HG02588 (cell line): ENCODE results near the gene SLC45A3.
"Not testable (repeated sequence)": the region's sequence is repeated elsewhere in the genome, so short reads cannot be mapped to it uniquely, and the experiment has no call there.

Experiments used
- ATAC-seq: cut with Tn5 transposase; IDR thresholded peaks from one replicate; pipeline ENCODE4 v1.9.1; 2021; ENCODE audit warnings: mild to moderate bottlenecking, moderate library complexity; ENCODE audit not compliant: unreplicated experiment

SLC45A3 gene, protein sequence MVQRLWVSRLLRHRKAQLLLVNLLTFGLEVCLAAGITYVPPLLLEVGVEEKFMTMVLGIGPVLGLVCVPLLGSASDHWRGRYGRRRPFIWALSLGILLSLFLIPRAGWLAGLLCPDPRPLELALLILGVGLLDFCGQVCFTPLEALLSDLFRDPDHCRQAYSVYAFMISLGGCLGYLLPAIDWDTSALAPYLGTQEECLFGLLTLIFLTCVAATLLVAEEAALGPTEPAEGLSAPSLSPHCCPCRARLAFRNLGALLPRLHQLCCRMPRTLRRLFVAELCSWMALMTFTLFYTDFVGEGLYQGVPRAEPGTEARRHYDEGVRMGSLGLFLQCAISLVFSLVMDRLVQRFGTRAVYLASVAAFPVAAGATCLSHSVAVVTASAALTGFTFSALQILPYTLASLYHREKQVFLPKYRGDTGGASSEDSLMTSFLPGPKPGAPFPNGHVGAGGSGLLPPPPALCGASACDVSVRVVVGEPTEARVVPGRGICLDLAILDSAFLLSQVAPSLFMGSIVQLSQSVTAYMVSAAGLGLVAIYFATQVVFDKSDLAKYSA

DNA sequence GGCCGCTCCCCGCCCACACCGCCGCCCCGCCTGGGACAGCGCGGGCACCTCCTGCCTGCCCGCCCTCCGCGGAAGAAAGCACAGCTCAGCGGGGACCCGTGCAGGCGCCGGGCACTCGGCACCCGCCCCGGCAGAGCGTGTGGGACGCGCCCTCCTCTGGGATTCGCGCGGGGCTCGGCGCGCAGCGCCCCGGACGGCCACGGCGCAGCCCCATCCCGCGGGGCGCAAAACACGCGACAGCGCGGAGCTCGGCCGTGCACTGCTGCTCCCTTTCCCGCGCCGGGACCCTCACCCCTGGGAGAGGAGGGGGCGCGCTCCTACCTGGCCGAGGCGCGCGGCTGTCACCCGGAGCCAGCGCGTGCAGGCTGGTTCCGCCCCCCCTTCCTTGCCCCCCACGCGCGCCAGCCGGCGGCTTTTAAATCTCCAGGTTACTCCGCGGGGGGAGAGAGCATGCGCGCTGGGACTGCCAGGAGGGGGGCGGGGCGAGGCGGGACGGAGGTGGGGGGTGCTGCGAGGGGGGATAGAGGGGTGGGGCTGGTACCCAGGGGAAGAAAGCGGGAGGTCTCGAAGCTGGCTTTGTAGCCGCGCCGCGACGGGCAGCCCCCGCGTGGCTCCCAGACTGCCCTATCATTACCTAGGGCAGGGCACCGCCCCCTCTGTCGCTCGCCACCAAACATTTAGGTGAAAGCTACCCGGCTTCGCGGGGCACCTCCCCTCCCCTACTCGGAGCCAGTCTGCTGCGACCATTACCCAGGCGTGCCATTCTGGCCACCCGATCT, at the start of gene SLC45A3:
SLC45A3 (minus strand) TSS at position 437 of the 779 bp plus-strand sequence. CDS start 15,853 bp downstream, outside the sequence.
- ATAC-seq, result no peak

DNA sequence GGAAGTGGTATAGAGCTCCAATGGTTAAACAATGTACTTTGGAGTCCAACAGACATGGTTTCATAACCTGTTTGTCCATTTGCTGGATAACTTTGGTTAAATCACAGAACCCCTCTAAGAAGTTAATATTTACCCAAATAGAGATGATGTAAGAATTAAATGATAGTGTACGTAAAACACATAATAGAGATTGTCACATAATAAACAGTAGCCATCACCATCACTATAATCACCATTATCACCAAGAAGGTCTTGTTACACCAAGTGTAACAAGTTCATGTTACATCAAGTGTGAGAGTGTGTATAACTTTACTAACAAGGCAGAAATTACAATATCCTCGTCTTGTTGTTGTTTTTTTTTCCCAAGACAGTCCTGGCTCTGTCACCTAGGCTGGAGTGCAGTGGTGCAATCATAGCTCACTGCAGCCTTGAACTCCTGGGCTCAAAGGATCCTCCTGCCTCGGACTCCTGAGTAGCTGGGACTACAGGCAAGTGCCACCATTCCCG, 46.4 kb upstream of the SLC45A3 start:
- ATAC-seq, result no peak

DNA sequence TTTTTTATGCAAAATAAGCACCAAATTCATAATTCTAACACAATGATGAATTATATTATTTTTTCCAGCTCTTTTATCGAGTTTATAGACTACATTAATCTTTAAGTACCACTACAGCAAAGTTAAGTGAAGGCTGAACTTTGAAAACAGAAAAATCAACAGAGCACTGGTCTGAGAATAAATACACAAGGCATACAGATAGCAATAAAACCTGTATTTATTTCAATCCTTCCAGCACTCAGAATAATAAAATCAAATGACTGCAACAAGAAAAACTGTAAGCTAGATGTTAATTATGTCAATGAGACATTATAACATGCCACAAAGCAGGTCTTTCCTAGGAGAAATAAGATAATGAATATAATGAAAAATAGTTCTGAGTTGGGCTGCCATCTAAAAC, 45.2 kb upstream of the SLC45A3 start:
- ATAC-seq, result no peak

DNA sequence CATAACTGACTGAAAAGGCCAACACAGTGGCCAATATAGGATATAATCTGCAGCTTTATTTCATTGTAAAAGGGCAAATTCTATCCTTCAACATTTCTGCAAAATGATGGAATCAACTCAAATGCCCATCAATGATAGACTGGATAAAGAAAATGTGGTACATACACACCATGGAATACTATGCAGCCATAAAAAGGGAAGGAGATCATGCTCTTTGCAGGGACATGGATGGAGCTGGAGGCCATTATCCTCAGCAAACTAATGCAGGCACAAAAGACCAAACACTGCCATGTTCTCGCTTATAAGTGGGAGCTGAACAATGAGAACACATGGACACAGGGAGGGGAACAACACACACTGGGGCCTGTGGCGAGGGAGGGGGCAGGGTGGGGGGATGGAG, 40.4 kb upstream of the SLC45A3 start:
- ATAC-seq, result not testable (repeated sequence)

DNA sequence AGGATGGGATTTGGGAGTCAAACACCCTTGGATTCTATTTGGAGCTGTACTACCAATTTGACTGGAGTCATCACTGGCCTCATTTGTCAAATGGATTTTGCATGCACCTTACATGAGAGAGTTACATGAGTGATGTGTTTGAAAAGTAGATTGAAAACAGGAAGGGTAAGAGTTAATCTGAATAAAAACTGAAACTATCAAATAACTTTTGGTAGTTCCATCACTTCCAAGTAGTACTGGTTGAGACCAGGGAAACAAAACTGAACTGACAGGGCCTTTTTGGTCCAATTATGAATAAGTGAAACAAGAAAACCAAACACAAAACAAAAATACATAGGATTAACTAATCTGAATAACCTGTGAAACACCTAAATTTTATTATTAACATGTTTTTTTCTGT, 39.5 kb upstream of the SLC45A3 start:
- ATAC-seq, result no peak

DNA sequence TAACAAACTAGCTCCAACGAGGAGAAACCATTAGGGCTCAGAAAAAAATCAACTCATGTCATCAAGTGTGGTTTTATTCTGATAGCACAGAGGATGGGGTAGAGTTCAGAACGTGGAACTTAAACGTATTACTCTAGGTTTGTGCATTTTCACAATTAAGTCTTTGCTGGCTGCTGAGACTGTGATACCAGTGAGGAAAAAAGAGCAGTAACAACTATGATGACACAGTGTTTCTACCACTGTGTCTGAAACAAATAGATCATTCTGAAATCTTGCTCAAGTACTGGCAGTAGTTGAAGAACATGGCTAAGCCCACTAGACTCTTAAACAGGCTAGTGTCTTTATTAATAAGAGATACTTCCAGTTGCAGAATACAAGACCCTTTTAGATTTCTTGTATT, 38.7 kb upstream of the SLC45A3 start:
- ATAC-seq, result no peak

DNA sequence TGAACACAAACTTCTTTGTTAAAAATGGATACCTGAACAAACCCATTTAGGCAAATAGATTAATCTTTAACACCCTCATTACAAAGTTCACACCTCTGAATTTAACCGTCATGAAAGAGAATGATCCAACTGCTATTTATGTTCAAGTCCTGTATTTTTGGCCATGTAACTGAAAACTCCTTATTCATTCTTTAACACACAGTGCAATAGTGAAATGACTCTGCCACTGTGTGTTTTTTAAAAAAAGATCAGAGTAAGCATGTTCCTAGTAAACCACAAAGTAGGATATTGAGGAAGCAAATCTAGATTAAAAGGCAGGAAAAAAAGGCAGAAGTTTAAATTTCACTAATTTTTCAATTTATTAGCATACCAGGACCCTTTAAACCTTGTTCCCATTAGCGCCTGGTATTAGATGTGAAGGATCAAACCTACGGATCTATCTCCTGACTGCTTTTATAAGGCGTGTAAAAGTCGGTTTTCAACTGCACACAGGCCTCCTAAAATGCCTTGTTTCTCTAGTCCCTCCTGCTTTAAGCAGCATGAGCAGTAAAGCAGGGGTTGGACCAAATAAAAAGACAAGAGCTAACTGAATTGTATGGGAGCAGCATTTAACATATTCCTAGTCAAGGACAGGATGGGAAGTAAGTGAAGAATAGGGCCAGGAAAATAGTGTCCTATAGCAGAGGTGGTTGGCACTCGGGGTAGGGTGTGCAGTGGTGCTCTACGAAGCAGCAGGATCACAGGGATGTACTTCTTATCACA, 36.2 kb upstream of the SLC45A3 start:
- ATAC-seq, result no peak

DNA sequence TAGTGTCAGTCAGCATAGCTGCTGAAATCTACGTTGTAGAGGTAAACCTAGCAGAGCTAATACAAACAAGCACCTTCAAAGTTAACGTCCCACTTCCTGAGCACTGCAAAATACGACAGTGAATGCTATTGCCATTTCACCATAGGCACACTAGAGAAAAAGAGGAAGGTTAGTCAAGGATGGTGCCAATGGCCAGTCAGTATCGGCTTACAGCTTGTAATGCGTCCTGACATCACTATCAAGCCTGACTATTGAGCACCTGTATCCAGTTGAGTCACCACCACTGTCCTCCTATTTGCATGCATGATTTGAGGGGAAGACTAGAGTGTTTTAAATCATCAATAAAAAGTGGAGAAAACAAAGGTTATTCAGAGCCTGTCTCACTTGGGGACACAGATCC, 35.3 kb upstream of the SLC45A3 start:
- no peak for ATAC-seq

DNA sequence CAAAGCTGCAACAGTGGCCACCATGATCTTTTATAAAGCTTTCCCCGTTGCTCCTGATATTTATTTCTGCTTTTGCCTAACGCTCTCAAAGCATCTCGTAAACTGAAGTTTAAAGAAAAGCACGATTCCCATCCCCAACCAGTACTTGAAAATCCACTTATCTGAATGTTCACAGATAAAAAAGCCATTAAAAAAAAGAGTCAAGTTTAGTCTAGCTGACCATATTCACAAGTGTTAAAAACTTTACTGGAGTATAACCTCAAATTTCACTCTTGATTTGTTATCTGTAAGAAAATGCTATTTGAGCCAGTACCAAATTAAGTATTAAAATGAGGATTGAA, 34.6 kb upstream of the SLC45A3 start:
- no peak for ATAC-seq

DNA sequence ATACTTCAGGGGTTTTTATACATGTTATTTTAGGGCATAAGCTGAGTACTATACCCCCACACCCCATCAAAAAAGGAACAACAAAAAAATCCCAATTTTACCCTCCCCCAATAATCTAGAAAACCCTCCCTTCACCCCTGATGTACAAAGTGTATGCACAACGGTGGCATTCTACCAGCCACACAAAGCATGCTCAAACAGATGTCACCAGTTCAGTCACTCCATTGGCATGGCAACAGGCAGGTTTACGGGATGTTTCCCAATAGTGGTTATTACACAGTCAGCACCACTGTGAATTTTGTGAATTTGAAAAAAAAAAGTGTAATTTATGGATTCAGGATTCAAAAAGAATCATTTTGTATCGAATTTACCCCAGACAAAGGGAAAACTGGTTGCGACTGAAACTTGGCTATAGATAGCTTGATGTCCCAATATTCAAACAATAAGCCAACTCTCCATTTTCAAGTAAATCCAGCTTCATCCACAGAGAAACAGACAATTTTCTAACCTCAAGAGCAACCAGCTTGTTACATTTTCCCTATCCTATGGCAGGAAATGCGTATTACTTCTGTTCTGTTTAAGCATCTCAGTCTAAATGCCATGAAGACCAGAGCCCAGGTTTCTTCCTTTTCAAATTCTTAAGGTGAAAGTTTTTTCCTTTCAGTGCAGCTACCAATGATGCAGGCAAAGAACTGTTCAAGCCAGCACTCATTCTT, 34.0 kb upstream of the SLC45A3 start:
- no peak for ATAC-seq

DNA sequence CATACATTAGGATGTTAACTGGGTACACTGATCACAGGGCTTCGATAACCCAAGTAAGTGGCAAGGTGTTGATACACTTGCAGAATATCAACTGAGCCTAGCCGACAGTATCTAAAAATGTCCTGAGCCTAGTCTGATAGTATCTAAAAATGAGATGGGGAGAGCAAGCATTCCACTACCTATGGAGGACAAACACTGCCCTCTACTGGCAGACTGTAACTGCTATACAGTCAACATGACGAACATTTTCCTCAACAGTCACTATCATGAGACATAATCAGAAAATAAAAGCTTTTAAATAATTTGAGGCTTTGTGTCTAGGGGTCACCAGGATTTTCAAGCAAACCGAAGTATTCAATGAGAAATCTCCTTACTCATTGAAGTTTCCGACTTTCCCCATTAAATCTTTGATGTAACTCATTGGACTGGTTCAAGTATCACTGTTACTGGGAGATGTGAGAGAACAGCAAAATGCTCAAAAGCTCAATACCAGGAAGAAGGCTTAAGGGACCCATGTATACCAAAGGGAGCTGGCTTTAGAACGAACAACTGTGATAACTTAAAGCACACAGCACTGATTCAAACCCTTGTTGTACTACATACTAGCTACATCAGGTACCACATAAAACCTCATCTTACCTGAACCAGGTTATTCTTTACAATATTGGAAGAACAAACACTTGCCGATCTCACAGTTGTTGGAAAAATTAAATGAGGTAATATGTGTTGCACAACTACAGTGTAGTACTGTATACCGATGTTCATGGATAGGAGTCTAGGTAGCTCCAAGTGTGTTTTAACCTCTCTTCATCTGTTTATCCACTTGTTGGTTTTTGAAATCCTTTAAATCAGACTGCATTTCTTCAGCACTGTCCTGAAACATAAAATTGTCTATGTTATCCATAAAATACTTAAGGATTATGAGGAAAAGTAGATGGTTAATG, 31.1 kb upstream of the SLC45A3 start:
- ATAC-seq, result peak; percentile 60

DNA sequence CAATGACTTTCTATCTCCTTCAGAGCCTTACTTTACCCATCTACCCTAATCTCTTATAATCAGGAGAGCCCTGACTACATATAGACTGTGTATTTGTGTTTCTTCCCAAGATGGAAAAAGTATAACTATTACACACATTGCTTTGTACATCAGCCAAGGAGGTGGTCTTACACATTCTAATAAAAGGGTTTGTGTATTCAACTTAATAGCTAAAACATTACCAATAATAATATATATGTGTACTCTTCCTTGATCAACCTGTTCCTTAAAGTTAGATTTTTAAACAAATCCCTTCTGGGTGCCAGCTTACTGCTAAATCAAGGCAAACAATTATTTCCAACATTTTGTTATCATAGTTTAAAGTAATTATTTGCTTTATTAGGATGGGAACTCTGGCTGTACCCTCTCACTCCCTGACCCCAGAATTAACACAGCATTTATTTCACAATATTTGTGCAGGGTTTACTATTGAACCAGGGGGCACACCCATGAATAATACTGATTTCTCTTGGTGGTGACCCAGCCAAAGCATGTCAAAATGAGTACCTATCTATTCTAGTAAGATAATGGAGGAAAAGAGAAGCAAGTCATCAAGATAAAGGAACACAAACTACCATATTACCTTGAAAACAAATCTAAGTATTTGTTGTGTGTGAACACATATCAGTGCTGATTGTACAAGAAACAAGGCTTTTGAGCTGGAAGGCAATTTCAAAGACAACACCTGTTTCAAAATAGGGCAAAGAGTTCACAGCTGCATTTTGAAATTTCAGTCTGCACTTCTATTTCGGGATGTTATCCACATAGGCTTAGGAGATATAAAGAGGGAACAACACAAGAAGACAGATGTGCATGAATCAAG, 30.1 kb upstream of the SLC45A3 start:
- no peak for ATAC-seq

DNA sequence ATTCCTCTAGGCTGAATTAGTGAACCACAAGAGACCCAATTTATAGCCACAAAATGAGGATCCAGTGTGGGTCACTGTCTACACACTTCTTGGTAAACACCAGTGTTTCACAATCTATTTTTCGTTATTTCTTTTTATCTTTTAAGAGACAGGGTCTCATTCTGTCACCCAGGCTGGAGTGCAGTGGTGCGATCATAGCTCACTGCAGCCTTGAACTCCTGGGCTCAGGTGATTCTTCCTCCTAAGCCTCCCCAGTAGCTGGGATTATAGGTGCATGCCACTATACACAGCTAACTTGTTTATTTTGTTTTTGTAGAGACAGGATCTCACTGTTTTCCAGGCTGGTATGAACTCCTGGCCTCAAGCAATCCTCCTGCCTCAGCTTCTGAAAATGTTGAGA, 29.3 kb upstream of the SLC45A3 start:
- ATAC-seq, result no peak

DNA sequence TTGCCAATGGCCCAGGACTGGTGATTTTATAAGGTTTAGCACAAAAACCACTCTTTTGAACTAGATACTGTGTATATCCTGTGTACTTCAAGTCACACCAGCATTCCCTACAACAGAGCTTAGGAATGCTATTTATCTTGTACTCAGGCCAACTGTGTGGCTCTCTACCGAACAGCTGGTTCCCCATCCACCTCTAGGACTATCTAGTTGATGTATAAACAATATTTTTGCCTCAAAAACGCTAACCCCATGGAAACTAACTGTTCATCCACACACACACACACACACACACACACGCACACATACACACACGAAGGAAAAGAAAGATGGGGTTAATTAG, 28.7 kb upstream of the SLC45A3 start:
- ATAC-seq, result no peak

DNA sequence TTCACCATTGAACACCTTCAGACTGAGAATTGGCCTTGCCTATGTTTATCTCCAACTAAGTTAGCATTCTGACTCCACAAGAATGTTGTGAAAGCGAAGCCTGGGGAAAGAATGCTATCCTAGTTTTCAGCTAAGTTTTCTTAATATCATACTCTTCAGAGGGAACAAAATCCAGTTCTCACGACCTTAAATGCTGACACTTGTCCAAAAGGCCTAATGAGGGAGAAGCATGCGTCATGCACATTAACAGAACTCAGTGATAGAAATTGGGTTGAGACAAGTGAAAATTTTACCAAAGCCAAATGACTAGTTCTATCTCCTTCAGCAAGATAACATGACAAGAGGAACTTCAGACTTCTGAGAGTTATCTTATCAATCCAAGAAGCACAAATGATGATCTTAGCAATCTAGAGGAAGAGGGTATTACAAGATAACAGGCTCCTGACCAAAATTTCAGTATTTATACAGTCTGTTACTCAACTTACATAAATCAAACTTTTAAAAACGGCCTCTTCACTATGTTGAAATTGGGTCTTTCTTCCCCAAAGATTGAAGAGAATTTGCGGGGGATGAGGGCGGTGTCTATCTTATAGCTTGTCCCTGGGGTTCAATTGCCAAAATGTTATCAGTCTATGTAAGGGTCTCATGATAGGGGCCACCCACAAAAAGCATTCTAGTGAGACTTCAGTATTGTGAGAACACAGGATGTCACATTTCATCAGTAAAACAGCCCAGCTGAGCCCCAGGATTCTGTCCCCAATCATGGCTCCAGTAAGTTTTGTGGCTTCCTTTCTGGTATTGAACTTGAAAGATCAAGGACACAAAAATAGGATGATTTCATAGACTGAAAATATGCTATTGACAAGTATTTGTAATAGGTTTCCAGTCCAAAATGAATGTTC, 26.5 kb upstream of the SLC45A3 start:
- ATAC-seq, result no peak

DNA sequence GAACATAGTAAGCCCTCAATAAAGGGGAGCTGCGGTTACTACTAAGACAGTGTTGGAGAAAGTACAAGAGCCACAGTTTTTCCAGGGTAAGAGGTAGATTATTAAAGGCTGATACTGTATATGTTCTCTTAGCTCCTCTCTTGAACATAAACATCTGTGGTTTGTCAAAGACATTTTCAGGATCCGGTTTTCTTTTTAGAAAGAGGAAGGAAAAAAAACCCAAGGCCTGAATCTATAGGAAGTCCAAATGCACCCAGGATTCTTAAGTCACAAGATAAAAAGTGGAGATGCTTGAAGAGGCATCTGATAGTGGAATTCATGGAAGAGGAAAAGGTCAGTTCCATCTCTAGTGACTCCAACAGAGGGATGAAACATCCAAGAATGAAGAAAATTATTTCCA, 24.6 kb upstream of the SLC45A3 start:
- ATAC-seq, result no peak

DNA sequence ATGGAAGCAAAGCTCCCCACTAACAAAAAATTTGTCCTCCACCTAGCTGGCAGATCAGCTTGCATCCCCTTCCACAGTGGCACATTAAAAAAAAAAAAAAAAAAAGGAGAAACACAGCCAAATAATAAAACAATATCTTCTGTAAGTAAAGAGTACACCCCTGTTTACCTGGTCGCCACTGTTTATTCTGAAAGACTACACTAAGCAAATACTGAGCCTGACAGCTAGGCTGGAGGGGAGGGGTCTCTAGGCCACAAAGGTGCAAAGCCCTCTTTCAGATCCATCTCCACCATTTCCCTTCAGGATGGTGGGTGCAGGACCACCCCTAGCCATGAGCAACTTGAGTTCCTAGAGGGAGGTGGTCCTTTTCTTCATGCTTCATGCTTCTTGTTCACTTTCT, 22.8 kb upstream of the SLC45A3 start:
- ATAC-seq, result no peak

DNA sequence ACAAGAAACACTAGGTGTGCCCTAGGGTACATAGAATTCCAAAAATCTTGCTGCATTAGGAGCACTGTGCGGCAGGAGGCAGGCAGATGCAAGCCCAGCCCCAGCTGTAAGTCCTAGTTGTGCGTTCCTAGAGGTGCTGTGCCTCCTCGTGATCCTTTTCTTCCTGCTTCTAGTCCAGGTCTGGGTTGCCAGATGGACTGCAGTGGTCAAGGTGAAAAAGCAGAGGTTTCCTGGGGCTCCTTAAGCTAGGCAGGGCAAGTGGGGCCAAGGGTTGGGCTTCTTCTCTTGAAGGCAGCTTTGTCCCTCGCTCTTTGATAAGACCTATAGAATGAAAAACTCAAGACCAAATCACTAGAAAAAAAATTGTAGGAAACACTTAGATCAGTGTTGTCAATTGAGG, 21.6 kb upstream of the SLC45A3 start:
- no peak for ATAC-seq
